Measurements from ENCODE around the gene ADAMTS20.

Gene ADAMTS20

DNA sequence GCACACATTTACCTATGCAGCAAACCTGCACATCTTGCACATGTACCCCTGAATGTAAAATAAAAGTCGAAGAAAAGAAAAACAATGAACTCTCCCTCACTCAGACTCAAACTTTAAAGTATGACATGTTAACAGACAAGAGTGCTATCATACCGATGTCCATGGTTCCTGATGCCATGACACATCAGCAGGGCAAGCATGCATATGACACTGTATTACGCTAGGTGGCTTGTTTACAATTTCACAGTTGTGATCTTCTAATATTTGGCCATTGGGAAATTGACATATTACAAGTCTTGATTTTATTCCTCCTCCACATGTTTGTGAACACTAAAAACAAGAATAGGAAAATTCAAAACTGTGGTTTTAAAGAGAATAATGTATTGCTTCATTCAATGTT, 126.6 kb downstream of the ADAMTS20 start:
- Histone ChIP-seq H3K79me2 (ENCODE audit: insufficient read depth, low read length) (no peaks in the 10 kb centered on the region), H3K4me2 (ENCODE audit: low read depth, low read length, poor library complexity, severe bottlenecking) (no peak overlapping the region), H2AFZ (ENCODE audit: low read depth, low read length, severe bottlenecking) (no peak overlapping the region), H3K9me3 (ENCODE audit: insufficient read depth, low read length) (no peaks in the 10 kb centered on the region), H3K27me3 (ENCODE audit: low read length) (no peaks in the 10 kb centered on the region), H3K9me2 (replicated peaks; ENCODE audit: insufficient read depth, low read length) (no peaks in the 10 kb centered on the region), H3K9ac (ENCODE audit: low read length) (no peak overlapping the region), H3K36me3 (ENCODE audit: low read length) (no peaks in the 10 kb centered on the region), H3K4me3 (ENCODE audit: insufficient read depth, low read length, poor library complexity, severe bottlenecking) (no peak overlapping the region), H3F3A (ENCODE audit: insufficient read depth) (no peaks in the 10 kb centered on the region), H4K20me1 (ENCODE audit: low read depth, low read length) (no peaks in the 10 kb centered on the region), H3K27ac (ENCODE audit: low read depth, low read length) (no peak overlapping the region)
- no peak for TF ChIP-seq EZH2phosphoT487 (conservative IDR thresholded peaks at IDR 0.05; ENCODE audit: low read length)
- no peak for TF ChIP-seq CTCF (IDR thresholded peaks at IDR 0.05; ENCODE audit: insufficient read depth, low read length, poor library complexity, severe bottlenecking)

- no peaks in the 10 kb centered on the region for H3F3A ChIP-seq (ENCODE audit: insufficient read depth)
- no peak overlapping the region for H3K4me3 ChIP-seq (ENCODE audit: insufficient read depth, low read length, poor library complexity, severe bottlenecking)
- H3K27ac ChIP-seq (ENCODE audit: low read depth, low read length): no peak overlapping the region
- no peak overlapping the region for H3K9ac ChIP-seq (ENCODE audit: low read length)
- H3K79me2 ChIP-seq (ENCODE audit: insufficient read depth, low read length): no peaks in the 10 kb centered on the region
- no peaks in the 10 kb centered on the region for H3K27me3 ChIP-seq (ENCODE audit: low read length)
- TF ChIP-seq EZH2phosphoT487 (conservative IDR thresholded peaks at IDR 0.05; ENCODE audit: low read length): no peak
- TF ChIP-seq CTCF (IDR thresholded peaks at IDR 0.05; ENCODE audit: insufficient read depth, low read length, poor library complexity, severe bottlenecking): no peak
- no peak overlapping the region for H2AFZ ChIP-seq (ENCODE audit: low read depth, low read length, severe bottlenecking)
- H3K36me3 ChIP-seq (ENCODE audit: low read length): no peaks in the 10 kb centered on the region
- H4K20me1 ChIP-seq (ENCODE audit: low read depth, low read length): no peaks in the 10 kb centered on the region
- no peaks in the 10 kb centered on the region for H3K9me2 ChIP-seq (replicated peaks; ENCODE audit: insufficient read depth, low read length)
- H3K4me2 ChIP-seq (ENCODE audit: low read depth, low read length, poor library complexity, severe bottlenecking): no peak overlapping the region
- no peaks in the 10 kb centered on the region for H3K9me3 ChIP-seq (ENCODE audit: insufficient read depth, low read length)
Measured at GRCh38 chr12:43416981-43417380, 135.0 kb downstream of the ADAMTS20 start.

DNA sequence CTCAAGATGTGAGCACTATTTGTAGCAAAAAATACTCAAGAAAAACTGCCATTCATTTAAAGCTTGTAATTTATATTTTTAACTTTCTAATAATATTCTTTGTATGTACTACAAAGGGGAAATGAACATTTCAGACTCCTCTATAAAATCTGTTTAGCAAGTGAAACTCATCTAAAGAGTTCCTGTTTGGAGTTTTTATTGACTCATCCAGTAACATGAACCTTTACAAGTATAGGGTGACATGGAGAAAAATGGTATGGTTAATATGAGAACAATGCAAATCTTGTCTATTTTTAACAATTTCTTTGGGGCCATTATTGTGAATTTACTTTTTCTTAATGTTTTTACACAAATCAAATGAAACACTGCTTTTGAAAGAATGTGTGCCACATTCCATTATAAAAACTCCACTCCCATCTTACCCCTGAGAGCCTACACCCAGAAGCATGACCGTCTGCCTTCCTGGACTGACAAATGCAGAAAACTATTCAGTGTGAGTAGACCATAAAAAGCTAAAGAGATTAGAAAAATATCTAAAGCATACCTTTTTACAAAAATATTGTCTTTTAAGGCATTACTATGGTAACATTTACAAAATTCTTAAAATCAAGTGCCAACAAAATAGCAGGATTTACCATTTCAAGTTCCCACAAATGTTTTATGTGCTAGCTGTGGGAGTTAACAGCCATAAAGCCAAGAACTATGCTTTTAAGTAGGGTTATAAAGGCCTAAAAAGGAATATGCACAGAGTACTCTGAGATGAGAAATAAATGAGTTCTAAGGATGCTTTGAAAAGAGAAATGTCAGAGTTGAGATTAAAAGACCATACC, 144.0 kb downstream of the ADAMTS20 start:
- no peaks in the 10 kb centered on the region for H3K9me3 ChIP-seq (ENCODE audit: insufficient read depth, low read length)
- H3K36me3 ChIP-seq (ENCODE audit: low read length): no peaks in the 10 kb centered on the region
- no peak overlapping the region for H3K27ac ChIP-seq (ENCODE audit: low read depth, low read length)
- no peak overlapping the region for H3K4me3 ChIP-seq (ENCODE audit: insufficient read depth, low read length, poor library complexity, severe bottlenecking)
- no peaks in the 10 kb centered on the region for H3K9me2 ChIP-seq (replicated peaks; ENCODE audit: insufficient read depth, low read length)
- H3K4me2 ChIP-seq (ENCODE audit: low read depth, low read length, poor library complexity, severe bottlenecking): no peak overlapping the region
- H4K20me1 ChIP-seq (ENCODE audit: low read depth, low read length): no peaks in the 10 kb centered on the region
- no peak overlapping the region for H3K9ac ChIP-seq (ENCODE audit: low read length)
- H3K27me3 ChIP-seq (ENCODE audit: low read length): no peaks in the 10 kb centered on the region
- TF ChIP-seq CTCF (IDR thresholded peaks at IDR 0.05; ENCODE audit: insufficient read depth, low read length, poor library complexity, severe bottlenecking) (no peak), EZH2phosphoT487 (conservative IDR thresholded peaks at IDR 0.05; ENCODE audit: low read length) (no peak)
- H3K79me2 ChIP-seq (ENCODE audit: insufficient read depth, low read length): no peaks in the 10 kb centered on the region
- H3F3A ChIP-seq (ENCODE audit: insufficient read depth): no peaks in the 10 kb centered on the region
- no peak overlapping the region for H2AFZ ChIP-seq (ENCODE audit: low read depth, low read length, severe bottlenecking)
